Mesenchymal stem cell (in vitro differentiated cells and primary cell): ENCODE results near the gene ZBTB34.

ENCODE experiments used
- DNase-seq: peaks from one replicate; pipeline ENCODE4 v3.0.0-alpha.2; 2013
- H2AFZ ChIP-seq: one replicate; pipeline ENCODE4 v1.6.1; 2013; ENCODE audit warnings: low read depth, mild to moderate bottlenecking, control low read depth, inconsistent platforms, low read length, moderate library complexity
- H2AK5ac ChIP-seq: 2 replicates; pipeline ENCODE4 v1.6.1; 2013; ENCODE audit warnings: low read length, moderate library complexity, mild to moderate bottlenecking, inconsistent platforms; ENCODE audit not compliant: severe bottlenecking
- H2BK120ac ChIP-seq: one replicate; pipeline ENCODE4 v1.6.1; 2013; ENCODE audit warnings: low read depth, mild to moderate bottlenecking, inconsistent platforms, low read length, moderate library complexity
- H2BK12ac ChIP-seq, 2 experiments: one replicate each; pipeline ENCODE4 v1.6.1; 2013; ENCODE audit warnings: inconsistent platforms in 2 of 2, low read length in 2 of 2, mild to moderate bottlenecking in 2 of 2, moderate library complexity in 2 of 2, control low read depth in 1 of 2
- H2BK15ac ChIP-seq: one replicate; pipeline ENCODE4 v1.6.1; 2013; ENCODE audit warnings: mild to moderate bottlenecking, low read depth, inconsistent platforms; ENCODE audit not compliant: poor library complexity, severe bottlenecking
- H2BK5ac ChIP-seq: 2 replicates; pipeline ENCODE4 v1.6.1; 2013; ENCODE audit warnings: low read depth, mild to moderate bottlenecking, low read length, control low read depth, inconsistent platforms; ENCODE audit not compliant: poor library complexity, severe bottlenecking
- H3K14ac ChIP-seq, 2 experiments: one replicate each; pipeline ENCODE4 v1.6.1; 2013; ENCODE audit warnings: inconsistent platforms in 2 of 2, low read length in 2 of 2, control low read depth in 1 of 2, mild to moderate bottlenecking in 1 of 2, moderate library complexity in 1 of 2
- H3K18ac ChIP-seq, 2 experiments: one replicate each; pipeline ENCODE4 v1.6.1; 2013; ENCODE audit warnings: inconsistent platforms in 2 of 2, low read length in 2 of 2, control low read depth in 1 of 2, low read depth in 1 of 2, mild to moderate bottlenecking in 1 of 2
- H3K23ac ChIP-seq, 2 experiments: one replicate each; pipeline ENCODE4 v1.6.1; 2013; ENCODE audit warnings: inconsistent platforms in 2 of 2, low read length in 2 of 2, mild to moderate bottlenecking in 2 of 2, moderate library complexity in 2 of 2, control low read depth in 1 of 2
- H3K27ac ChIP-seq: 2 replicates; pipeline ENCODE4 v1.5.1; 2013; ENCODE audit warnings: mild to moderate bottlenecking, moderate library complexity, low read length, control low read depth, inconsistent platforms; ENCODE audit not compliant: poor library complexity, severe bottlenecking
- H3K27me3 ChIP-seq, 2 experiments: 2 replicates each; pipeline versions ENCODE4 v1.6.1 to v1.7.0; 2013; ENCODE audit warnings: low read length in 2 of 2, mild to moderate bottlenecking in 2 of 2, moderate library complexity in 2 of 2, control low read depth in 1 of 2, inconsistent platforms in 1 of 2; ENCODE audit not compliant: control insufficient read depth in 1 of 2, insufficient read depth in 1 of 2
- H3K36me3 ChIP-seq, 2 experiments: 2 replicates each; pipeline versions ENCODE4 v1.6.1 to v1.7.0; 2013; ENCODE audit warnings: low read length in 2 of 2, control low read depth in 1 of 2, inconsistent platforms in 1 of 2, low read depth in 1 of 2, mild to moderate bottlenecking in 1 of 2; ENCODE audit not compliant: insufficient read depth in 2 of 2, control insufficient read depth in 1 of 2
- H3K4ac ChIP-seq, 2 experiments: one replicate each; pipeline ENCODE4 v1.6.1; 2013; ENCODE audit warnings: inconsistent platforms in 2 of 2, low read length in 2 of 2, mild to moderate bottlenecking in 2 of 2, moderate library complexity in 2 of 2, control low read depth in 1 of 2, low read depth in 1 of 2
- H3K4me1 ChIP-seq: 2 replicates; pipeline ENCODE4 v1.6.1; 2013; ENCODE audit warnings: low read depth, low read length, control low read depth; ENCODE audit not compliant: control insufficient read depth, insufficient read depth
- H3K4me2 ChIP-seq: 2 replicates; pipeline ENCODE4 v1.6.1; 2013; ENCODE audit warnings: low read length, mild to moderate bottlenecking, inconsistent platforms; ENCODE audit not compliant: poor library complexity, severe bottlenecking
- H3K4me3 ChIP-seq, 2 experiments: 2 replicates each; pipeline versions ENCODE4 v1.5.1 to v1.7.0; 2013; ENCODE audit warnings: low read length in 2 of 2, mild to moderate bottlenecking in 2 of 2, control low read depth in 1 of 2, low read depth in 1 of 2; ENCODE audit not compliant: insufficient read depth in 1 of 2
- H3K79me1 ChIP-seq: replicated peaks from 2 replicates; pipeline ENCODE4 v1.6.1; 2013; ENCODE audit warnings: mild to moderate bottlenecking, control low read depth, low read length, inconsistent platforms; ENCODE audit not compliant: poor library complexity, severe bottlenecking
- H3K9ac ChIP-seq: 2 replicates; pipeline ENCODE4 v1.7.0; 2013; ENCODE audit warnings: mild to moderate bottlenecking, low read length, moderate library complexity
- H3K9me3 ChIP-seq: 2 replicates; pipeline ENCODE4 v1.7.0; 2013; ENCODE audit warnings: mild to moderate bottlenecking, low read length; ENCODE audit not compliant: control insufficient read depth
- H4K8ac ChIP-seq: one replicate; pipeline ENCODE4 v1.6.1; 2013; ENCODE audit warnings: inconsistent platforms, mild to moderate bottlenecking, low read length, moderate library complexity
- H4K91ac ChIP-seq: one replicate; pipeline ENCODE4 v1.6.1; 2013; ENCODE audit warnings: mild to moderate bottlenecking, low read length, inconsistent platforms
- WGBS: methylation state at CpG from one replicate; pipeline ENCODE4 v1.1.7; 2013; ENCODE audit warnings: mixed read lengths; 5-methylcytosine and 5-hydroxymethylcytosine counted together

The ZBTB34 gene

GRCh38 chr9:126916909-126917308 lies 56.5 kb downstream of the ZBTB34 start:
- Histone ChIP-seq H4K8ac (no peak overlapping the region), H2BK12ac (no peak overlapping the region), H3K79me1 (no peaks in the 10 kb centered on the region), H3K36me3 (no peaks in the 10 kb centered on the region), H3K4ac (no peak overlapping the region), H3K27ac (no peak overlapping the region), H2BK120ac (no peak overlapping the region), H3K9me3 (no peaks in the 10 kb centered on the region), H2BK5ac (no peak overlapping the region), H2BK15ac (no peak overlapping the region), H3K18ac (no peak overlapping the region), H3K23ac (no peak overlapping the region), H3K9ac (no peak overlapping the region), H3K14ac (no peak overlapping the region), H2AFZ (no peak overlapping the region), H3K4me2 (no peak overlapping the region), H3K27me3 (peaks cover 18 to 43% of the 10 kb centered on the region in 2 experiments), H4K91ac (no peak overlapping the region), H2AK5ac (no peak overlapping the region), H3K4me3 (no peak overlapping the region), H3K4me1 (peaks cover 9% of the 10 kb centered on the region)
- WGBS: 43% methylated on average over 2 of the region's 2 CpGs
- DNase-seq: no peak

- no peak overlapping the region for H3K4ac ChIP-seq
- no peak overlapping the region for H4K8ac ChIP-seq
- no peak overlapping the region for H2BK120ac ChIP-seq
- H2BK5ac ChIP-seq: no peak overlapping the region
- H3K4me2 ChIP-seq: no peak overlapping the region
- no peak overlapping the region for H2AK5ac ChIP-seq
- 100% methylated on average over 1 of the region's 1 CpG for WGBS
- H3K27me3 ChIP-seq: peaks cover 34 to 54% of the 10 kb centered on the region in 2 experiments
- H3K23ac ChIP-seq: no peak overlapping the region
- H4K91ac ChIP-seq: no peak overlapping the region
- H3K79me1 ChIP-seq: no peaks in the 10 kb centered on the region
- H3K18ac ChIP-seq: no peak overlapping the region
- no peak overlapping the region for H3K14ac ChIP-seq
- no peak overlapping the region for H2BK12ac ChIP-seq
- DNase-seq: no peak
- H3K9me3 ChIP-seq: no peaks in the 10 kb centered on the region
- peaks cover 7% of the 10 kb centered on the region for H3K4me1 ChIP-seq
- no peak overlapping the region for H3K9ac ChIP-seq
- H3K4me3 ChIP-seq: no peak overlapping the region
- no peak overlapping the region for H2BK15ac ChIP-seq
- H3K36me3 ChIP-seq: no peaks in the 10 kb centered on the region
- no peak overlapping the region for H3K27ac ChIP-seq
- no peak overlapping the region for H2AFZ ChIP-seq
Measured at GRCh38 chr9:126919193-126919592, 58.8 kb downstream of the ZBTB34 start.

GRCh38 chr9:126925876-126926275 lies 65.4 kb downstream of the ZBTB34 start:
- H3K18ac ChIP-seq: no peak overlapping the region
- H2BK120ac ChIP-seq: no peak overlapping the region
- no peak overlapping the region for H2AK5ac ChIP-seq
- H3K9me3 ChIP-seq: no peaks in the 10 kb centered on the region
- no peak overlapping the region for H2AFZ ChIP-seq
- no peak overlapping the region for H4K8ac ChIP-seq
- no peaks in the 10 kb centered on the region for H3K36me3 ChIP-seq
- no peak overlapping the region for H2BK12ac ChIP-seq
- no peak overlapping the region for H3K23ac ChIP-seq
- no peak overlapping the region for H2BK15ac ChIP-seq
- no peak overlapping the region for H3K4ac ChIP-seq
- peaks cover 2% of the 10 kb centered on the region for H3K79me1 ChIP-seq
- no peak overlapping the region for H3K4me3 ChIP-seq
- H3K4me2 ChIP-seq: no peak overlapping the region
- H3K9ac ChIP-seq: no peak overlapping the region
- H3K14ac ChIP-seq: no peak overlapping the region
- no peak overlapping the region for H2BK5ac ChIP-seq
- H3K27ac ChIP-seq: no peak overlapping the region
- DNase-seq: no peak
- H4K91ac ChIP-seq: no peak overlapping the region
- H3K27me3 ChIP-seq: peaks cover 53 to 64% of the 10 kb centered on the region in 2 experiments
- H3K4me1 ChIP-seq: peaks cover 2% of the 10 kb centered on the region

- no peak overlapping the region for H3K4me2 ChIP-seq
- H3K4ac ChIP-seq: no peak overlapping the region
- no peak overlapping the region for H4K91ac ChIP-seq
- H3K9me3 ChIP-seq: no peaks in the 10 kb centered on the region
- H3K9ac ChIP-seq: no peak overlapping the region
- H3K14ac ChIP-seq: no peak overlapping the region
- no peak overlapping the region for H2BK5ac ChIP-seq
- no peak overlapping the region for H2AFZ ChIP-seq
- H2BK15ac ChIP-seq: no peak overlapping the region
- peaks cover 2% of the 10 kb centered on the region for H3K4me1 ChIP-seq
- no peak overlapping the region for H3K23ac ChIP-seq
- H3K79me1 ChIP-seq: peaks cover 2% of the 10 kb centered on the region
- H2BK12ac ChIP-seq: no peak overlapping the region
- no peak overlapping the region for H3K4me3 ChIP-seq
- DNase-seq: no peak
- WGBS: 67% methylated on average over 2 of the region's 2 CpGs
- no peak overlapping the region for H3K18ac ChIP-seq
- H3K36me3 ChIP-seq: no peaks in the 10 kb centered on the region
- H2AK5ac ChIP-seq: no peak overlapping the region
- no peak overlapping the region for H3K27ac ChIP-seq
- no peak overlapping the region for H2BK120ac ChIP-seq
- H4K8ac ChIP-seq: no peak overlapping the region
- H3K27me3 ChIP-seq: peaks cover 50 to 59% of the 10 kb centered on the region in 2 experiments
Measured at GRCh38 chr9:126926364-126926763, 65.9 kb downstream of the ZBTB34 start.
